OCI-LY3 (cell line): ENCODE results near the gene CLEC2A.

Source experiments
- H2AFZ ChIP-seq: fragments of 200-600, 300-600 bp; shearing (Covaris generic); 2 replicates; pipeline ENCODE4 v1.6.0; 2014; ENCODE audit warnings: antibody characterized with exemption, low read depth, low read length
- H3K27ac ChIP-seq: fragments of 200-600, 300-600 bp; sonication (generic); 2 replicates; pipeline ENCODE4 v1.5.1; 2014; ENCODE audit warnings: mild to moderate bottlenecking, low read length, moderate library complexity, mixed read lengths
- H3K27me3 ChIP-seq: fragments of 200-600, 300-600 bp; sonication (generic); 2 replicates; pipeline ENCODE4 v1.6.1; 2014; ENCODE audit warnings: low read depth, low read length, mixed read lengths
- H3K36me3 ChIP-seq: fragments of 200-600, 300-600 bp; sonication (generic); replicated peaks from 2 replicates; pipeline ENCODE3; 2014; ENCODE audit warnings: low read depth, low read length, mixed read lengths
- H3K4me1 ChIP-seq: fragments of 300-600, 200-600 bp; sonication (generic); 2 replicates; pipeline ENCODE4 v1.6.1; 2014; ENCODE audit warnings: low read length, mixed read lengths
- H3K4me2 ChIP-seq: fragments of 200-600, 300-600 bp; sonication (generic); 2 replicates; pipeline ENCODE4 v1.6.1; 2014; ENCODE audit warnings: low read length, mixed read lengths
- H3K4me3 ChIP-seq: fragments of 300-600, 200-600 bp; sonication (generic); 2 replicates; pipeline ENCODE4 v1.5.1; 2014; ENCODE audit warnings: antibody characterized with exemption, mild to moderate bottlenecking, low read length, moderate library complexity
- H3K79me2 ChIP-seq: fragments of 300-600, 200-600 bp; shearing (Covaris generic); 2 replicates; pipeline ENCODE4 v1.6.1; 2014; ENCODE audit warnings: mild to moderate bottlenecking, low read length, mixed read lengths
- H3K9ac ChIP-seq: fragments of 300-600, 200-600 bp; shearing (Covaris generic); 2 replicates; pipeline ENCODE4 v1.6.0; 2014; ENCODE audit warnings: mild to moderate bottlenecking, low read length, moderate library complexity
- H3K9me3 ChIP-seq: fragments of 200-600, 300-600 bp; shearing (Covaris generic); 2 replicates; pipeline ENCODE4 v1.6.1; 2014; ENCODE audit warnings: low read length, mixed read lengths; ENCODE audit not compliant: insufficient read depth
- H4K20me1 ChIP-seq: fragments of 200-600, 300-600 bp; sonication (generic); 2 replicates; pipeline ENCODE4 v1.6.1; 2016; ENCODE audit warnings: low read length, mixed read lengths; ENCODE audit not compliant: insufficient read depth
- EZH2phosphoT487 ChIP-seq: fragments of 200-600 bp; shearing (Covaris generic); IDR thresholded peaks from 2 replicates; pipeline ENCODE4 v1.6.1; 2018; ENCODE audit warnings: antibody characterized with exemption, mixed run types, low read depth
- TF ChIP-seq, protein P1 (sequence below): fragments of 200-600, 300-600 bp; sonication (generic); IDR thresholded peaks from 2 replicates; pipeline ENCODE4 v1.5.1; 2014; ENCODE audit warnings: antibody characterized with exemption, low read length, low read depth

The CLEC2A gene

DNA sequence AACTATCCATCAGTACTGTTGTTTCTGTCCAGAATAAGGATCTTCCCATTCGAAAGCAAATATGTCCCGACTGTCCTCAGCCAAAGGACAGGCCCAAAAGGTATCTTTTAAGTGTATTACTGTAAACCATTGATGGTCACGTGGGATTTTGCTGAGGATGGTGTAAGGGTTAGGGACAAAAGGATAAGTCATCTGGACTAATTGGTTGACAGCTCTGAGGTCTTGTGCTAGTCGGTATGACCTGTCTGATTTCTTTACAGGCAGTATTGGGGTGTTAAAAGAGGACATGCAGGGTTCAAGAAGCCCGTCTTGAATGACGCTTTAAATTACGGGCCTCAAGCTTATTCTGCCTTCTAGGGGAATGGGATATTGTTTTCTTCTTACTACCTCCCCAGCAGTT, 24.4 kb downstream of the CLEC2A start:
- H3K9ac ChIP-seq: no peak overlapping the region
- H4K20me1 ChIP-seq: no peaks in the 10 kb centered on the region
- no peak overlapping the region for H3K4me3 ChIP-seq
- no peak overlapping the region for H3K4me2 ChIP-seq
- no peak overlapping the region for H3K27ac ChIP-seq
- H2AFZ ChIP-seq: no peak overlapping the region
- peaks cover 42% of the 10 kb centered on the region for H3K9me3 ChIP-seq
- H3K27me3 ChIP-seq: no peaks in the 10 kb centered on the region
- no peaks in the 10 kb centered on the region for H3K4me1 ChIP-seq
- no peaks in the 10 kb centered on the region for H3K79me2 ChIP-seq
- H3K36me3 ChIP-seq: peaks cover 2% of the 10 kb centered on the region
- TF ChIP-seq EZH2phosphoT487: no peak
- TF ChIP-seq, protein P1, sequence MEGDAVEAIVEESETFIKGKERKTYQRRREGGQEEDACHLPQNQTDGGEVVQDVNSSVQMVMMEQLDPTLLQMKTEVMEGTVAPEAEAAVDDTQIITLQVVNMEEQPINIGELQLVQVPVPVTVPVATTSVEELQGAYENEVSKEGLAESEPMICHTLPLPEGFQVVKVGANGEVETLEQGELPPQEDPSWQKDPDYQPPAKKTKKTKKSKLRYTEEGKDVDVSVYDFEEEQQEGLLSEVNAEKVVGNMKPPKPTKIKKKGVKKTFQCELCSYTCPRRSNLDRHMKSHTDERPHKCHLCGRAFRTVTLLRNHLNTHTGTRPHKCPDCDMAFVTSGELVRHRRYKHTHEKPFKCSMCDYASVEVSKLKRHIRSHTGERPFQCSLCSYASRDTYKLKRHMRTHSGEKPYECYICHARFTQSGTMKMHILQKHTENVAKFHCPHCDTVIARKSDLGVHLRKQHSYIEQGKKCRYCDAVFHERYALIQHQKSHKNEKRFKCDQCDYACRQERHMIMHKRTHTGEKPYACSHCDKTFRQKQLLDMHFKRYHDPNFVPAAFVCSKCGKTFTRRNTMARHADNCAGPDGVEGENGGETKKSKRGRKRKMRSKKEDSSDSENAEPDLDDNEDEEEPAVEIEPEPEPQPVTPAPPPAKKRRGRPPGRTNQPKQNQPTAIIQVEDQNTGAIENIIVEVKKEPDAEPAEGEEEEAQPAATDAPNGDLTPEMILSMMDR: no peak

DNA sequence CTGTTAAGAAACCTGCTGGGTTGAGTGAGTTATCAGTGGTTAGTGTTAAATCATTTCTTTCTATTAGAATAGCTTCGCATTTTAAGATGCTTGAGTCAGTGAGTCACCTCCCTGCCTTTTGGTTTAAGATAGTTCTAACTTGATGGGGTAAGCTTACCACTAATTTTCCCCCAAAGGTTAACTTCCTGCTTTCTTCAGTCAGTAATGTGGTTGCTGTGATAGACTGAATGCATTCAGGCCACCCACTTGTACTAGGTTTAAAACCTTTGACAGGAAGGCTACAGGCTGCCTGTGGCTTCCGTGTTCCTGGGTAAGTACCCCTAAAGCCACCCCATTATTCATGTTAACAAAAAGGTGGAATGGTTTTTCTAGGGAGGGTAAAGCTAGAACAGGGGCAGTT, 25.3 kb downstream of the CLEC2A start:
- Histone ChIP-seq H3K4me3 (no peak overlapping the region), H4K20me1 (no peaks in the 10 kb centered on the region), H3K4me2 (no peak overlapping the region), H2AFZ (no peak overlapping the region), H3K9me3 (peaks cover 46% of the 10 kb centered on the region), H3K79me2 (no peaks in the 10 kb centered on the region), H3K27me3 (no peaks in the 10 kb centered on the region), H3K36me3 (peaks cover 1% of the 10 kb centered on the region), H3K9ac (no peak overlapping the region), H3K27ac (no peak overlapping the region), H3K4me1 (no peaks in the 10 kb centered on the region)
- no peak for TF ChIP-seq EZH2phosphoT487
- TF ChIP-seq, protein P1: no peak

DNA sequence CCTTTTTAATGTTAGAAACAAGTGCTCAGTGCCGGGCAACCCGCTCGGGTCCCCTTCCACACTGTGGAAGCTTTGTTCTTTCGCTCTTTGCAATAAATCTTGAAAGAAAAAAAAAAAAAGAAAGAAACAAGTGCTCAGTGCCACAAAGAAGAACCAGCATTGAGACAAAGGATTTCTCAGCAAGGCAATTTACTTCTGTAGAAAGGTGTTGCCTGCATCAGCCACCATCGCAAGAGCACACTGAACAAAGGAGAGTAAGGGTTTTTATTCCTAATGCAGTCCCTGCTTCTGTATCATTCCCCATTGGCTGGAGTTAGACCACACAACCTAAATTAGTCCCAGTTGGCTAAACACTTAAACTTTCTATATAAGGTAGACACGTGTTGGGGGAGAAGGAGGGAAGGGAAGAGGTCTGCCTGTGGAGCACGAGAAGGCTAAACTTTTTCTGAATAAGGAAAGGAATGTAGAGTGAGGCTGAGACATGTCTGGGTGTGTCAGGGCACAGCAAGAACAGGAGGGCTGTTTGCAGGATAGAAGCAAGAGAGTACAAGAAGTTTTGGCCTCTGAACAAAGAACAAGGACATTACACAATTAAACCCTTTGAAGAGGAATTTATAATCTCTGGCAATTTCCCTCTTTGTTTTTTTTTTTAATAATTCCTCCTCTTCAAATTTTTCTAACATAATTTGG, 29.5 kb downstream of the CLEC2A start:
- Histone ChIP-seq H4K20me1 (no peaks in the 10 kb centered on the region), H3K36me3 (no peaks in the 10 kb centered on the region), H3K9me3 (peaks cover 17% of the 10 kb centered on the region; the same call in 1 of the 2 replicates), H3K79me2 (no peaks in the 10 kb centered on the region), H3K4me1 (peaks cover 2% of the 10 kb centered on the region; the same call in 1 of the 2 replicates), H3K27me3 (no peaks in the 10 kb centered on the region), H3K4me2 (no peak overlapping the region), H3K27ac (no peak overlapping the region), H2AFZ (no peak overlapping the region), H3K4me3 (no peak overlapping the region), H3K9ac (no peak overlapping the region)
- TF ChIP-seq EZH2phosphoT487: no peak
- TF ChIP-seq, protein P1: no peak

DNA sequence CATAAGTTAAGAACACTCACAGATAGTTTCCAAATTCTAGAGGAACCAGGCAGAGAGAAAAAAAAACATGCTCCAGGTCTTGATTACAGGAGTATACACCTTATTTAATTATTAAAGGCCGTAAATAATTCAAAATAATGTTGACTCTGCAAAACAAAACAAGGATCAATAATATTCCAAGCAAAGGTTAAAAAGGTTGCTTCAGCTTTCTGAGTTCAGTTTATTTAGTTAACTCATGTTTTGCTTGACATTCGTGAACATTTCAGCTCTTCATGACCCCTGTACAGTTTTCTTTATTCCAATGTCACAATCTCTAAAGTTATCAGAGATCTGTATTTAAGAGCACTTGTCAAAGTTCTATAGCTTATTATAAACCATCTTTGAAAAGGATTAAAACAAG, 31.2 kb downstream of the CLEC2A start:
- Histone ChIP-seq H4K20me1 (no peaks in the 10 kb centered on the region), H3K36me3 (no peaks in the 10 kb centered on the region), H3K27me3 (no peaks in the 10 kb centered on the region), H3K79me2 (no peaks in the 10 kb centered on the region), H3K9ac (no peak overlapping the region), H2AFZ (no peak overlapping the region), H3K27ac (no peak overlapping the region), H3K9me3 (peaks cover 11% of the 10 kb centered on the region; the same call in 1 of the 2 replicates), H3K4me2 (no peak overlapping the region), H3K4me1 (peaks cover 2% of the 10 kb centered on the region; the same call in 1 of the 2 replicates), H3K4me3 (no peak overlapping the region)
- no peak for TF ChIP-seq EZH2phosphoT487
- TF ChIP-seq, protein P1: no peak
